MCF 10A (cell line): ENCODE results near the gene SFRP2. TPM values are rescaled to one million over a fixed set of nuclear protein-coding genes. Genes with fewer than 3 reads are reported as not detected.

ENCODE experiments used
- BruUV-seq: library from RNA; stranded (reverse); fragments of 400-500 nt; replicated peaks from 2 replicates; lab custom pipeline; 2021; lab: Mats Ljungman, UMichigan
- CTCF ChIA-PET: fragments of 300-600 bp; sonication (Branson Sonifier 250); formaldehyde crosslinking; extraction: SDS; loops from one replicate; lab custom pipeline; 2021; ENCODE audit warnings: antibody characterized with exemption, inconsistent platforms; lab: Yijun Ruan, JAX
- POLR2A ChIA-PET: fragments of 300-600, 350-650 bp; sonication (Branson Sonifier 250); formaldehyde crosslinking; extraction: SDS; loops from one replicate; lab custom pipeline; 2020; ENCODE audit warnings: antibody characterized with exemption, inconsistent platforms; lab: Yijun Ruan, JAX
- DNase-seq: peaks from one replicate; pipeline ENCODE4 v3.0.0-alpha.2; 2018; ENCODE audit not compliant: unreplicated experiment
- H3K27ac Mint-ChIP-seq: one replicate; pipeline ENCODE4 v1.8.0; 2022; ENCODE audit warnings: mild to moderate bottlenecking, low read depth, mixed read lengths; ENCODE audit not compliant: unreplicated experiment
- H3K27me3 Mint-ChIP-seq: one replicate; pipeline ENCODE4 v1.8.0; 2022; ENCODE audit warnings: mixed read lengths; ENCODE audit not compliant: insufficient read depth, unreplicated experiment
- H3K36me3 Mint-ChIP-seq: one replicate; pipeline ENCODE4 v1.8.0; 2022; ENCODE audit warnings: mild to moderate bottlenecking, moderate library complexity, mixed read lengths; ENCODE audit not compliant: insufficient read depth, unreplicated experiment
- H3K4me1 Mint-ChIP-seq: one replicate; pipeline ENCODE4 v1.8.0; 2022; ENCODE audit warnings: mixed read lengths; ENCODE audit not compliant: insufficient read depth, unreplicated experiment
- H3K4me3 Mint-ChIP-seq: one replicate; pipeline ENCODE4 v1.8.0; 2022; ENCODE audit warnings: mild to moderate bottlenecking, moderate library complexity, mixed read lengths; ENCODE audit not compliant: unreplicated experiment
- H3K9me3 Mint-ChIP-seq: one replicate; pipeline ENCODE4 v1.8.0; 2022; ENCODE audit warnings: mixed read lengths; ENCODE audit not compliant: unreplicated experiment
- intact Hi-C: fragments of 100-400 bp; cut with micrococcal nuclease; formaldehyde crosslinking; loops from 2 replicates; pipeline ENCODE4 v1.14.1; 2022
- total RNA-seq: library from RNA; stranded (reverse); gene quantifications from 2 replicates; pipeline ENCODE4 v1.2.3, GENCODE V29; 2022
- TF ChIP-seq, protein P1 (sequence below): fragments of 200-600 bp; IDR thresholded peaks from one replicate; pipeline ENCODE4 v1.8.0; 2022; ENCODE audit warnings: antibody characterized with exemption, mild to moderate bottlenecking; ENCODE audit not compliant: unreplicated experiment

The SFRP2 gene
- total RNA-seq, 1 experiment from 2014 or later, result not detected

DNA sequence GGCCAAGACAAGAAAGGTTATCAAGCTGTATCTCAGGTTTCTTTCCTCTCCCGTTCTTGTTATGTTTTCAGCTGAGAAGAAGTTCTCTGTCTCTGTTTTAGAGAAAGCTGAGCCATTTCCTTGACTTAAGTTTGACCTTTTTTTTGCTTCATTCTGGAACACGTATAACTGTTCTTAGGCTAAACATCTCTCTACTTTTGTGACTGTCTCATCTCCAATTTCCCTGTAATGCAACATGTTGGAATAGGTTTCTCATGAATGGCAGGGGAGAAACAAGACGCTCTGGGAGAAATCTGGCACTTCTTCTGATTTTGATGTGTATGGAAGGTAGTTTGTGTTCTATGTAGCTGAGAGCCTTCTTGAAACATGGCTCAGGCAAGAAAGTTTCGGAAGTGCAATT is 36.2 kb upstream of the SFRP2 start:
- intact Hi-C loops, result no loop called here
- TF ChIP-seq, protein P1, sequence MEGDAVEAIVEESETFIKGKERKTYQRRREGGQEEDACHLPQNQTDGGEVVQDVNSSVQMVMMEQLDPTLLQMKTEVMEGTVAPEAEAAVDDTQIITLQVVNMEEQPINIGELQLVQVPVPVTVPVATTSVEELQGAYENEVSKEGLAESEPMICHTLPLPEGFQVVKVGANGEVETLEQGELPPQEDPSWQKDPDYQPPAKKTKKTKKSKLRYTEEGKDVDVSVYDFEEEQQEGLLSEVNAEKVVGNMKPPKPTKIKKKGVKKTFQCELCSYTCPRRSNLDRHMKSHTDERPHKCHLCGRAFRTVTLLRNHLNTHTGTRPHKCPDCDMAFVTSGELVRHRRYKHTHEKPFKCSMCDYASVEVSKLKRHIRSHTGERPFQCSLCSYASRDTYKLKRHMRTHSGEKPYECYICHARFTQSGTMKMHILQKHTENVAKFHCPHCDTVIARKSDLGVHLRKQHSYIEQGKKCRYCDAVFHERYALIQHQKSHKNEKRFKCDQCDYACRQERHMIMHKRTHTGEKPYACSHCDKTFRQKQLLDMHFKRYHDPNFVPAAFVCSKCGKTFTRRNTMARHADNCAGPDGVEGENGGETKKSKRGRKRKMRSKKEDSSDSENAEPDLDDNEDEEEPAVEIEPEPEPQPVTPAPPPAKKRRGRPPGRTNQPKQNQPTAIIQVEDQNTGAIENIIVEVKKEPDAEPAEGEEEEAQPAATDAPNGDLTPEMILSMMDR, result no peak
- Mint-ChIP-seq H3K27me3 (peaks cover 2% of the 10 kb centered on the region), H3K4me3 (no peak overlapping the region), H3K4me1 (peaks cover 9% of the 10 kb centered on the region), H3K36me3 (no peaks in the 10 kb centered on the region), H3K9me3 (no peaks in the 10 kb centered on the region), H3K27ac (no peak overlapping the region)
- no peak for DNase-seq
- ChIA-PET CTCF (no interaction called here), POLR2A (no interaction called here)
- no TSS peak for BruUV-seq

DNA sequence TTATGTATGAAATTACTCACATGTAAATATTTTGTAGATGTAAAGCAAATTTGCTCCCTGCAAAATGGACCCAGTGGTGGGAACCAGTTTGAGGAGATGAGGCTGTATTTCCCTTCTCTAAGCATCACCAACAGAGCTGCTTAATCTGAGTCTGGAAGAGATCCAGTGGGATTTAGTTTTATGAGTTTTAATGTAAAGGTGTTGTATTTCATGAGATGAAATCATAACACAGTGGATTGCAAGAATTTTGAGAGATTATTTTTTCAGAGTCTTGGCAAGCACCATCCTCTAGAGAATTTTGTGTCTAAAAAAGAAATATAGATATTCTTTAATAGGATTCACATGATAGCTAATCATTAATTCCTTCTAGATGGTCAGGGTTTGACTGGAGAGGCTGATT is 35.6 kb upstream of the SFRP2 start:
- Mint-ChIP-seq H3K36me3 (no peaks in the 10 kb centered on the region), H3K4me3 (no peak overlapping the region), H3K9me3 (no peaks in the 10 kb centered on the region), H3K4me1 (peaks cover 9% of the 10 kb centered on the region), H3K27ac (no peak overlapping the region), H3K27me3 (no peaks in the 10 kb centered on the region)
- TF ChIP-seq, protein P1, result no peak
- ChIA-PET POLR2A (no interaction called here), CTCF (no interaction called here)
- intact Hi-C loops, result no loop called here
- DNase-seq, result no peak
- BruUV-seq, result no TSS peak

DNA sequence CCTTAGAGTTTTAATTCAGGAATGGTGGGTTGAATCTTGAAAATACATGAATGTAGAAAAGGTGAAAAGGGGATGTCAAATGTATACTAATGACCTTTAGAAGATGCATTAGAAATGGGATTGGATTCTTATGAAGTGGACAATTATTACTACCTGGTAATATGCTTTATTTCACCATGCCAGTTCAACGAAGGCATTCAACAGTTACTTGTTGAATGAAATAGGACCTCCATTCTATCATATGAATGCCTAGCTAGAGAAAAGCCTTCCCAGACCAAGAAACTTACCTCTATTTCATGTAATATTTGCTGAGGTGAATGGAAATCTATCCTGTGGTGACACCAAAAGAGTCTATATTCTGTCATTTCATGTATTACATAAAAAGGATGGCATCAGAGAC is 34.6 kb upstream of the SFRP2 start:
- intact Hi-C loops, result no loop called here
- BruUV-seq, result no TSS peak
- Mint-ChIP-seq H3K9me3 (no peaks in the 10 kb centered on the region), H3K36me3 (no peaks in the 10 kb centered on the region), H3K4me3 (no peak overlapping the region), H3K27me3 (no peaks in the 10 kb centered on the region), H3K27ac (no peak overlapping the region), H3K4me1 (peaks cover 9% of the 10 kb centered on the region)
- no peak for DNase-seq
- ChIA-PET CTCF (no interaction called here), POLR2A (no interaction called here)
- TF ChIP-seq, protein P1, result no peak

DNA sequence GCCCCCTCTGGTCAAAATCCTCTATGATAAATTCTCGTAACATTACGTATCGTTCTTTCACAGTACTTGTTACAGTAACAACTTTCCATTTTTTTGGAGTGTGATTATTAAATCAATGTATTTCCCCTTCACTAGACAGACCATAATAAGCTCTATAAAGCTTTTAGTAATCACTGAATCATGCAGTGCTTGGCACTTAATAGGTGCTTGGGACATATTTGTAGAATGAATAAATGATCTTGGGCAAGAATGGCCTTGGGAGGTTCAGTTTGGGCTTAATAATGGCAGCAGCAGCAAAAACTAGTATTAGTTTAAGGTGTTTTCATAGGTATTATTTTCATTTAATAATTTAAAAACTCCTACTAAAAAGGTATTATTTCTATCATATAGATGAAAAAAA is 33.4 kb upstream of the SFRP2 start:
- no peak overlapping the region for H3K4me3 Mint-ChIP-seq
- TF ChIP-seq, protein P1, result no peak
- peaks cover 9% of the 10 kb centered on the region for H3K4me1 Mint-ChIP-seq
- no peaks in the 10 kb centered on the region for H3K9me3 Mint-ChIP-seq
- ChIA-PET POLR2A (interaction anchor here (0.5 kb wide), 1 partner anchor 9 kb away, joined by 3 read pairs; no protein-coding TSS in a partner anchor), CTCF (no interaction called here)
- intact Hi-C loops, result no loop called here
- no peaks in the 10 kb centered on the region for H3K36me3 Mint-ChIP-seq
- H3K27ac Mint-ChIP-seq, result peak overlapping the region; percentile 35
- H3K27me3 Mint-ChIP-seq, result no peaks in the 10 kb centered on the region
- BruUV-seq, result no TSS peak
- DNase-seq, result peak; percentile 24
